ENCODE data around the gene LAMA5.
A peak's percentile ranks its signal among the peaks of the same experiment; 100 is the strongest.

Gene LAMA5

GRCh38 chr20:62332989-62333819 is 33.9 kb downstream of the LAMA5 start:
- no peak for DNase-seq

- no peak for DNase-seq
Measured at GRCh38 chr20:62332421-62332820, 34.7 kb downstream of the LAMA5 start.

- DNase-seq: no peak
Measured at GRCh38 chr20:62331347-62331746, 35.8 kb downstream of the LAMA5 start.

GRCh38 chr20:62330576-62331317 is 36.4 kb downstream of the LAMA5 start:
- DNase-seq: no peak

GRCh38 chr20:62329389-62330377 is 37.4 kb downstream of the LAMA5 start:
- DNase-seq: no peak

GRCh38 chr20:62328684-62329388 is 38.3 kb downstream of the LAMA5 start:
- no peak for DNase-seq

- no peak for DNase-seq
Measured at GRCh38 chr20:62327726-62328495, 39.2 kb downstream of the LAMA5 start.

GRCh38 chr20:62326959-62327725 is 40.0 kb downstream of the LAMA5 start:
- DNase-seq: no peak

- no peak for DNase-seq
Measured at GRCh38 chr20:62326559-62326958, 40.6 kb downstream of the LAMA5 start.

GRCh38 chr20:62325172-62325905 is 41.8 kb downstream of the LAMA5 start:
- no peak for DNase-seq

- DNase-seq: no peak
Measured at GRCh38 chr20:62323980-62324906, 42.9 kb downstream of the LAMA5 start.

GRCh38 chr20:62323146-62323979 is 43.7 kb downstream of the LAMA5 start:
- no peak for DNase-seq

GRCh38 chr20:62322492-62323041 is 44.5 kb downstream of the LAMA5 start:
- DNase-seq: no peak

- DNase-seq: no peak
Measured at GRCh38 chr20:62321975-62322374, 45.1 kb downstream of the LAMA5 start.

GRCh38 chr20:62321521-62321948 is 45.6 kb downstream of the LAMA5 start:
- DNase-seq: peak in 1 of 58 donors; percentile 66

Measured in anterior cingulate cortex (tissue), 58 donors.